HCT116 (cell line): ENCODE results near the gene PCK2.

Source experiments
- ATF3 ChIP-seq: IDR thresholded peaks from 2 replicates; pipeline ENCODE4 v1.6.1; 2012
- CBX3 ChIP-seq: IDR thresholded peaks from 2 replicates; pipeline ENCODE4 v1.6.1; 2012; ENCODE audit warnings: low read depth
- EZH2phosphoT487 ChIP-seq: fragments of 200-600 bp; IDR thresholded peaks from 2 replicates; pipeline ENCODE4 v1.6.1; 2018; ENCODE audit warnings: antibody characterized with exemption, borderline replicate concordance
- MAX ChIP-seq: IDR thresholded peaks from 2 replicates; pipeline ENCODE4 v1.6.1; 2012
- POLR2A ChIP-seq: IDR thresholded peaks from 2 replicates; pipeline ENCODE4 v1.7.0; 2011; ENCODE audit warnings: borderline replicate concordance; ENCODE audit not compliant: insufficient read depth, insufficient read length; ENCODE audit errors: extremely low read depth
- POLR2AphosphoS5 ChIP-seq: IDR thresholded peaks from 2 replicates; pipeline ENCODE4 v1.6.1; 2011; ENCODE audit warnings: mild to moderate bottlenecking, low read depth, low read length, moderate library complexity
- RAD21 ChIP-seq: IDR thresholded peaks from 2 replicates; pipeline ENCODE4 v1.6.1; 2012; ENCODE audit warnings: low read depth, mild to moderate bottlenecking
- REST ChIP-seq: IDR thresholded peaks from 2 replicates; pipeline ENCODE4 v1.6.1; 2012; ENCODE audit warnings: low read depth
- SIN3A ChIP-seq: IDR thresholded peaks from 2 replicates; pipeline ENCODE4 v1.6.1; 2012; ENCODE audit warnings: low read depth
- TCF7L2 ChIP-seq: IDR thresholded peaks from 2 replicates; pipeline ENCODE4 v1.7.0; 2011; ENCODE audit warnings: borderline replicate concordance, inconsistent platforms; ENCODE audit not compliant: insufficient read depth, insufficient read length; ENCODE audit errors: extremely low read depth
- YY1 ChIP-seq: IDR thresholded peaks from 2 replicates; pipeline ENCODE4 v1.6.1; 2011; ENCODE audit warnings: low read length, low read depth, moderate library complexity, mild to moderate bottlenecking; ENCODE audit not compliant: insufficient replicate concordance; ENCODE audit errors: extremely low read depth
- ZBTB33 ChIP-seq: IDR thresholded peaks from 2 replicates; pipeline ENCODE4 v1.6.1; 2011; ENCODE audit warnings: mild to moderate bottlenecking, low read length, moderate library complexity; ENCODE audit not compliant: insufficient replicate concordance; ENCODE audit errors: extremely low read depth
- ZFX ChIP-seq: fragments of 450-650 bp; IDR thresholded peaks from 2 replicates; pipeline ENCODE4 v1.6.1; 2017
- TF ChIP-seq, protein P1 (sequence below), 3 experiments: fragments of 200-600 bp in 1 of 3; sonication (generic) in 1 of 3; IDR thresholded peaks in 2 of 3; conservative IDR thresholded peaks in 1 of 3; 2 replicates each; pipeline ENCODE4 v1.5.1; 2012 to 2017; ENCODE audit warnings: low read depth in 2 of 3, low read length in 2 of 3, antibody characterized with exemption in 1 of 3, borderline replicate concordance in 1 of 3, control low read depth in 1 of 3, mild to moderate bottlenecking in 1 of 3, mixed read lengths in 1 of 3, mixed run types in 1 of 3, moderate library complexity in 1 of 3; ENCODE audit not compliant: insufficient read depth in 1 of 3

DNA sequence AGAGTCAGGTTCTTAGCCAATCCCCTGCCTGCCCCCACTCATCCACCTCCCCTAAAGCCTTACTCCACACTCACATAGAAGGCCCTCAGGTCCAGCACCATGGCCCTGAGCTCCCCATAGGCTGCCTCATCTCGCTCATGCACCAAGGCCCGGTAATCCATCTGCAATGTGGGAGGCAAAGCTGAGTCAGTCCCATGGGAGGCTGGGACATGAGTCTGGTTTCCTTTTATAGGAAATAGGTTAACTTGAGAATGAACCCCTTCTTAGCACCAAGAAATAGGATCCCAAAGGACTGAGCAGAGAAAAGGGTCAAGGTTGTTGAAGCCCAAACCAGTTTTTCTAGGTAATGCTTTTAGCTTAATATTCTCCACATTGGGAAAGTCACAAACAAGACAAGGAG lies 49.4 kb downstream of the PCK2 start:
- TF ChIP-seq MAX (no peak), POLR2AphosphoS5 (no peak), POLR2A (no peak), RAD21 (no peak), EZH2phosphoT487 (no peak), ZBTB33 (no peak), ATF3 (no peak), YY1 (no peak), REST (no peak), ZFX (no peak), TCF7L2 (no peak), SIN3A (no peak), CBX3 (no peak)
- TF ChIP-seq, protein P1, sequence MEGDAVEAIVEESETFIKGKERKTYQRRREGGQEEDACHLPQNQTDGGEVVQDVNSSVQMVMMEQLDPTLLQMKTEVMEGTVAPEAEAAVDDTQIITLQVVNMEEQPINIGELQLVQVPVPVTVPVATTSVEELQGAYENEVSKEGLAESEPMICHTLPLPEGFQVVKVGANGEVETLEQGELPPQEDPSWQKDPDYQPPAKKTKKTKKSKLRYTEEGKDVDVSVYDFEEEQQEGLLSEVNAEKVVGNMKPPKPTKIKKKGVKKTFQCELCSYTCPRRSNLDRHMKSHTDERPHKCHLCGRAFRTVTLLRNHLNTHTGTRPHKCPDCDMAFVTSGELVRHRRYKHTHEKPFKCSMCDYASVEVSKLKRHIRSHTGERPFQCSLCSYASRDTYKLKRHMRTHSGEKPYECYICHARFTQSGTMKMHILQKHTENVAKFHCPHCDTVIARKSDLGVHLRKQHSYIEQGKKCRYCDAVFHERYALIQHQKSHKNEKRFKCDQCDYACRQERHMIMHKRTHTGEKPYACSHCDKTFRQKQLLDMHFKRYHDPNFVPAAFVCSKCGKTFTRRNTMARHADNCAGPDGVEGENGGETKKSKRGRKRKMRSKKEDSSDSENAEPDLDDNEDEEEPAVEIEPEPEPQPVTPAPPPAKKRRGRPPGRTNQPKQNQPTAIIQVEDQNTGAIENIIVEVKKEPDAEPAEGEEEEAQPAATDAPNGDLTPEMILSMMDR (IDR thresholded peaks at IDR 0.05 in 2 of 3, conservative IDR thresholded peaks at IDR 0.05 in 1 of 3; ENCODE audit: borderline replicate concordance in 1 of 3, insufficient read depth in 1 of 3, low read depth in 2 of 3, low read length in 2 of 3) = no peak
